Measurements from ENCODE around the gene MIOS.
"Not testable (repeated sequence)": the region's sequence is repeated elsewhere in the genome, so short reads cannot be mapped to it uniquely, and the experiment has no call there.

Gene MIOS

GRCh38 chr7:7647495-7648036 is 80.9 kb downstream of the MIOS start:
- no peak for DNase-seq (ENCODE audit: low read depth, low spot score)

- no peak for DNase-seq (ENCODE audit: low read depth, low spot score)
Measured at GRCh38 chr7:7650682-7651206, 84.1 kb downstream of the MIOS start.

- no peak for DNase-seq (ENCODE audit: low read depth, low spot score)
Measured at GRCh38 chr7:7651479-7651878, 84.8 kb downstream of the MIOS start.

- DNase-seq (ENCODE audit: low read depth, low spot score) = no peak
Measured at GRCh38 chr7:7652798-7653540, 86.3 kb downstream of the MIOS start.

- DNase-seq (ENCODE audit: low read depth, low spot score) = no peak
Measured at GRCh38 chr7:7653593-7654187, 87.0 kb downstream of the MIOS start.

GRCh38 chr7:7654964-7655715 is 88.5 kb downstream of the MIOS start:
- no peak for DNase-seq (ENCODE audit: low read depth, low spot score)

- DNase-seq (ENCODE audit: low read depth, low spot score) = not testable (repeated sequence)
Measured at GRCh38 chr7:7656459-7656858, 89.8 kb downstream of the MIOS start.

Measured in brain pericyte (primary cell).